Measurements from ENCODE around the gene COL6A2. TPM values are rescaled to one million over a fixed set of nuclear protein-coding genes. Genes with fewer than 3 reads are reported as not detected.

COL6A2 gene
- polyA plus RNA-seq, 3 donors = 157 to 284 (median 250) TPM

GRCh38 chr21:46118316-46119143 is 20.6 kb downstream of the COL6A2 start:
- no peak for DNase-seq (ENCODE audit: extremely low read depth in 1 of 11, low read depth in 9 of 11, low spot score in 4 of 11)

GRCh38 chr21:46119144-46119636 is 21.3 kb downstream of the COL6A2 start:
- DNase-seq (ENCODE audit: extremely low read depth in 1 of 11, low read depth in 9 of 11, low spot score in 4 of 11) = no peak

- DNase-seq (ENCODE audit: extremely low read depth in 1 of 11, low read depth in 9 of 11, low spot score in 4 of 11) = no peak
Observed at GRCh38 chr21:46119637-46120271, 21.8 kb downstream of the COL6A2 start.

- DNase-seq (ENCODE audit: extremely low read depth in 1 of 11, low read depth in 9 of 11, low spot score in 4 of 11) = no peak
Observed at GRCh38 chr21:46120301-46121285, 22.7 kb downstream of the COL6A2 start.

GRCh38 chr21:46121286-46122221 is 23.6 kb downstream of the COL6A2 start:
- no peak for DNase-seq (ENCODE audit: extremely low read depth in 1 of 11, low read depth in 9 of 11, low spot score in 4 of 11)

GRCh38 chr21:46122237-46122671 is 24.3 kb downstream of the COL6A2 start:
- no peak for DNase-seq (ENCODE audit: extremely low read depth in 1 of 11, low read depth in 9 of 11, low spot score in 4 of 11)

- no peak for DNase-seq (ENCODE audit: extremely low read depth in 1 of 11, low read depth in 9 of 11, low spot score in 4 of 11)
Observed at GRCh38 chr21:46122758-46123683, 25.1 kb downstream of the COL6A2 start.

GRCh38 chr21:46124083-46124925 is 26.4 kb downstream of the COL6A2 start:
- no peak for DNase-seq (ENCODE audit: extremely low read depth in 1 of 11, low read depth in 9 of 11, low spot score in 4 of 11)

GRCh38 chr21:46124926-46125845 is 27.3 kb downstream of the COL6A2 start:
- DNase-seq (ENCODE audit: extremely low read depth in 1 of 11, low read depth in 9 of 11, low spot score in 4 of 11) = no peak

- no peak for DNase-seq (ENCODE audit: extremely low read depth in 1 of 11, low read depth in 9 of 11, low spot score in 4 of 11)
Observed at GRCh38 chr21:46125846-46126301, 28.0 kb downstream of the COL6A2 start.

GRCh38 chr21:46126309-46127238 is 28.7 kb downstream of the COL6A2 start:
- no peak for DNase-seq (ENCODE audit: extremely low read depth in 1 of 11, low read depth in 9 of 11, low spot score in 4 of 11)

- no peak for DNase-seq (ENCODE audit: extremely low read depth in 1 of 11, low read depth in 9 of 11, low spot score in 4 of 11)
Observed at GRCh38 chr21:46127239-46128105, 29.6 kb downstream of the COL6A2 start.
